Loucy (cell line): Measurements from ENCODE around the gene SKIC3.

Experiments used
- H2AFZ ChIP-seq: fragments of 200-600 bp; sonication (generic); 2 replicates; pipeline ENCODE4 v1.6.0; 2016; ENCODE audit warnings: antibody characterized with exemption, mild to moderate bottlenecking, low read length, moderate library complexity
- H3F3A ChIP-seq: fragments of 200-600 bp; 2 replicates; pipeline ENCODE4 v1.6.0; 2016; ENCODE audit warnings: antibody characterized with exemption, low read depth, mild to moderate bottlenecking
- H3K27me3 ChIP-seq: fragments of 200-600 bp; sonication (generic); 2 replicates; pipeline ENCODE4 v1.6.1; 2014; ENCODE audit warnings: low read length, mild to moderate bottlenecking; ENCODE audit not compliant: insufficient read depth, poor library complexity, severe bottlenecking
- H3K36me3 ChIP-seq: fragments of 200-600 bp; sonication (generic); 2 replicates; pipeline ENCODE4 v1.6.1; 2016; ENCODE audit warnings: low read length; ENCODE audit not compliant: insufficient read depth
- H3K4me1 ChIP-seq: fragments of 200-600 bp; sonication (generic); 2 replicates; pipeline ENCODE4 v1.5.1; 2014; ENCODE audit warnings: low read length, mild to moderate bottlenecking; ENCODE audit not compliant: insufficient read depth, poor library complexity, severe bottlenecking
- H3K4me2 ChIP-seq: fragments of 200-600 bp; sonication (generic); 2 replicates; pipeline ENCODE4 v1.6.0; 2014; ENCODE audit warnings: antibody characterized with exemption, low read length, low read depth, mild to moderate bottlenecking; ENCODE audit not compliant: poor library complexity, severe bottlenecking
- H3K4me3 ChIP-seq: fragments of 200-600 bp; sonication (generic); 2 replicates; pipeline ENCODE4 v1.5.1; 2014; ENCODE audit warnings: low read length, mild to moderate bottlenecking, mixed read lengths; ENCODE audit not compliant: poor library complexity, severe bottlenecking
- H3K79me2 ChIP-seq: fragments of 200-600 bp; sonication (generic); 2 replicates; pipeline ENCODE4 v1.6.1; 2014; ENCODE audit warnings: low read length; ENCODE audit not compliant: insufficient read depth
- H3K9ac ChIP-seq: fragments of 200-600 bp; sonication (generic); 2 replicates; pipeline ENCODE4 v1.6.0; 2014; ENCODE audit warnings: mild to moderate bottlenecking, low read depth, low read length, moderate library complexity; ENCODE audit not compliant: poor library complexity, severe bottlenecking
- H3K9me2 ChIP-seq: fragments of 200-600 bp; sonication (generic); replicated peaks from 2 replicates; pipeline ENCODE4 v1.6.1; 2016; ENCODE audit warnings: low read depth, low read length, mixed read lengths
- H3K9me3 ChIP-seq: fragments of 200-600 bp; sonication (generic); 2 replicates; pipeline ENCODE4 v1.6.1; 2014; ENCODE audit warnings: mild to moderate bottlenecking, antibody characterized with exemption, low read length, low read depth; ENCODE audit not compliant: insufficient read depth
- H4K20me1 ChIP-seq: fragments of 200-600 bp; sonication (generic); 2 replicates; pipeline ENCODE4 v1.6.0; 2014; ENCODE audit warnings: antibody characterized with exemption, low read length, mild to moderate bottlenecking; ENCODE audit not compliant: insufficient read depth, poor library complexity, severe bottlenecking
- CTCF ChIP-seq: fragments of 200-600 bp; sonication (generic); conservative IDR thresholded peaks from 2 replicates; pipeline ENCODE4 v1.5.1; 2014; ENCODE audit warnings: mild to moderate bottlenecking, antibody characterized with exemption, low read length
- EZH2phosphoT487 ChIP-seq: fragments of 200-600 bp; IDR thresholded peaks from 2 replicates; pipeline ENCODE4 v1.6.1; 2018; ENCODE audit warnings: antibody characterized with exemption, mild to moderate bottlenecking, moderate library complexity, borderline replicate concordance

The SKIC3 gene

GRCh38 chr5:95528565-95528964 is 26.2 kb downstream of the SKIC3 start:
- Histone ChIP-seq H3K9me3 (no peaks in the 10 kb centered on the region), H3K27me3 (no peaks in the 10 kb centered on the region), H3K4me3 (no peak overlapping the region), H3K79me2 (0 out of 2 replicates have a peak, but pooled peaks cover 10% of the 10 kb centered on the region), H2AFZ (no peak overlapping the region), H3K4me1 (peaks cover 12% of the 10 kb centered on the region), H3K4me2 (no peak overlapping the region), H3F3A (no peaks in the 10 kb centered on the region), H3K36me3 (peaks cover 47% of the 10 kb centered on the region), H3K9ac (no peak overlapping the region), H3K9me2 (no peaks in the 10 kb centered on the region), H4K20me1 (no peaks in the 10 kb centered on the region)
- TF ChIP-seq CTCF (no peak), EZH2phosphoT487 (no peak)

DNA sequence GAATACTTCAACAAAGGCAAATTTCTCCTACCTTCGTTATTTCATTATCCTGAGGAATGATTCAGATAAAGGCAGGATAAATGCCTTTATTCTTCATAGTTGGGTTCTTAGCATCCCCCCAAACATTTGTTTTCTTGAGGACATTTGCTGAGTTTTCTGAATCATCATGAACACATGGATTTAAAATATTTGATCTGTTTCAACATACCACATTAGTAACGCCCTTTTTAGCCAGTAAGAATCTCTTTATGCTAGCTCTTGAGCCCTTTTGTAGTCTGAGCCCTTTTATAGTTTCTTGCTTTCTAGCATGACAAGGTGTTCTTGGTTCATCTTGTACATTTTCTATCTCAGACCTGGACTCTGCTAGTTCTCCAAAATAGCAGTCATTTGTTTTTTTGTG is 27.9 kb downstream of the SKIC3 start:
- Histone ChIP-seq H3K36me3 (peaks cover 48% of the 10 kb centered on the region), H3K9me3 (no peaks in the 10 kb centered on the region), H3K4me1 (peaks cover 13% of the 10 kb centered on the region), H3K79me2 (0 out of 2 replicates have a peak, but pooled peaks cover 7% of the 10 kb centered on the region), H3F3A (no peaks in the 10 kb centered on the region), H3K9me2 (no peaks in the 10 kb centered on the region), H3K9ac (no peak overlapping the region), H2AFZ (no peak overlapping the region), H3K4me3 (no peak overlapping the region), H3K4me2 (no peak overlapping the region), H3K27me3 (no peaks in the 10 kb centered on the region), H4K20me1 (no peaks in the 10 kb centered on the region)
- TF ChIP-seq EZH2phosphoT487, result no peak
- TF ChIP-seq CTCF, result no peak

- H3K36me3 ChIP-seq, result peaks cover 47% of the 10 kb centered on the region
- no peak overlapping the region for H3K9ac ChIP-seq
- no peak overlapping the region for H2AFZ ChIP-seq
- H3F3A ChIP-seq, result no peaks in the 10 kb centered on the region
- no peaks in the 10 kb centered on the region for H3K27me3 ChIP-seq
- no peaks in the 10 kb centered on the region for H4K20me1 ChIP-seq
- peak overlapping the region; percentile 13 for H3K4me2 ChIP-seq
- TF ChIP-seq CTCF (no peak), EZH2phosphoT487 (no peak)
- no peaks in the 10 kb centered on the region for H3K9me2 ChIP-seq
- H3K4me1 ChIP-seq, result peaks cover 13% of the 10 kb centered on the region
- no peaks in the 10 kb centered on the region for H3K9me3 ChIP-seq
- H3K79me2 ChIP-seq, result no peaks in the 10 kb centered on the region
- no peak overlapping the region for H3K4me3 ChIP-seq
Observed at GRCh38 chr5:95524423-95524822, 30.4 kb downstream of the SKIC3 start.
